B cell (primary cell): ENCODE results near the gene RNF150. TPM values are rescaled to one million over a fixed set of nuclear protein-coding genes. Genes with fewer than 3 reads are reported as not detected.

Experiments
- ATAC-seq: fragments of 200-7000 bp; cut with Tn5 transposase; one replicate; pipeline ENCODE4 v1.10.0; 2021; ENCODE audit warnings: low read depth, mild to moderate bottlenecking, moderate number of reproducible peaks, moderate library complexity
- CTCF ChIA-PET: fragments of 350-600 bp; sonication (Branson Sonifier 250); formaldehyde crosslinking; loops from one replicate; lab custom pipeline; 2021; ENCODE audit warnings: antibody characterized with exemption, inconsistent platforms; lab: Charles Lee
- POLR2A ChIA-PET: fragments of 350-600 bp; sonication (Branson Sonifier 250); formaldehyde crosslinking; loops from one replicate; lab custom pipeline; 2021; ENCODE audit warnings: antibody characterized with exemption; lab: Charles Lee
- DNase-seq: peaks from one replicate; pipeline ENCODE4 v3.0.0; 2013
- H2AFZ ChIP-seq: 2 replicates; pipeline ENCODE4 v1.6.1; 2012; ENCODE audit warnings: mild to moderate bottlenecking, low read depth, low read length; ENCODE audit not compliant: insufficient read depth, poor library complexity, severe bottlenecking
- H3K27ac ChIP-seq, 2 donors: 1 replicate in 1 of 2; 2 replicates in 1 of 2; pipeline ENCODE4 v1.5.1; 2012 to 2013; ENCODE audit warnings: low read length in 2 of 2, mild to moderate bottlenecking in 2 of 2, moderate library complexity in 1 of 2
- H3K27me3 ChIP-seq, 4 experiments: fragments of 200-600 bp in 1 of 4; sonication (generic) in 1 of 4; replicated peaks in 1 of 4; 1 replicate in 2 of 4; 2 replicates in 2 of 4; pipeline versions ENCODE4 v1.6.1 to v1.7.0; 2013 to 2016; ENCODE audit warnings: low read length in 3 of 4, mild to moderate bottlenecking in 2 of 4, mixed read lengths in 1 of 4, moderate library complexity in 1 of 4; ENCODE audit not compliant: insufficient read depth in 4 of 4, control insufficient read depth in 3 of 4; ENCODE audit errors: control extremely low read depth in 1 of 4
- H3K36me3 ChIP-seq, 2 experiments: replicated peaks in 1 of 2; 1 replicate in 1 of 2; 2 replicates in 1 of 2; pipeline versions ENCODE4 v1.6.1 to v1.7.1; 2013; ENCODE audit warnings: low read length in 1 of 2; ENCODE audit not compliant: insufficient read depth in 2 of 2, control insufficient read depth in 1 of 2; ENCODE audit errors: control extremely low read depth in 1 of 2, extremely low read depth in 1 of 2
- H3K4me1 ChIP-seq, 2 donors: fragments of 200-600 bp in 1 of 2; sonication (generic) in 1 of 2; 1 replicate in 1 of 2; 2 replicates in 1 of 2; pipeline versions ENCODE4 v1.5.1 to v1.6.1; 2013 to 2017; ENCODE audit warnings: low read length in 2 of 2; ENCODE audit not compliant: control insufficient read depth in 2 of 2, insufficient read depth in 2 of 2
- H3K4me2 ChIP-seq: replicated peaks from 2 replicates; pipeline ENCODE3; 2012; ENCODE audit warnings: mild to moderate bottlenecking, low read depth, low read length; ENCODE audit not compliant: poor library complexity, severe bottlenecking
- H3K4me3 ChIP-seq, 5 experiments: fragments of 200-600 bp in 1 of 5; sonication (generic) in 1 of 5; 1 replicate in 3 of 5; 2 replicates in 2 of 5; pipeline versions ENCODE4 v1.5.1 to v1.7.0; 2011 to 2016; ENCODE audit warnings: low read length in 4 of 5, mild to moderate bottlenecking in 4 of 5, low read depth in 2 of 5, control low read depth in 1 of 5, moderate library complexity in 1 of 5; ENCODE audit not compliant: insufficient read depth in 1 of 5; ENCODE audit errors: control extremely low read depth in 1 of 5, extremely low read depth in 1 of 5
- H3K79me2 ChIP-seq: fragments of 200-600 bp; sonication (generic); one replicate; pipeline ENCODE4 v1.6.0; 2016; ENCODE audit warnings: low read length; ENCODE audit not compliant: control insufficient read depth, insufficient read depth
- H3K9ac ChIP-seq: fragments of 200-600 bp; sonication (generic); 2 replicates; pipeline ENCODE4 v1.6.1; 2017; ENCODE audit warnings: mild to moderate bottlenecking, low read length, moderate library complexity
- H3K9me3 ChIP-seq, 3 donors: one replicate each; pipeline versions ENCODE4 v1.6.1 to v1.7.1; 2013; ENCODE audit warnings: low read length in 2 of 3; ENCODE audit not compliant: control insufficient read depth in 2 of 3, insufficient read depth in 1 of 3; ENCODE audit errors: control extremely low read depth in 1 of 3
- H4K20me1 ChIP-seq: 2 replicates; pipeline ENCODE4 v1.6.0; 2012; ENCODE audit warnings: mild to moderate bottlenecking, low read length; ENCODE audit not compliant: insufficient read depth, control insufficient read depth, poor library complexity, severe bottlenecking
- H3K27ac Mint-ChIP-seq: one replicate; pipeline ENCODE4 v1.8.0; 2021; ENCODE audit warnings: mixed read lengths
- H3K27me3 Mint-ChIP-seq: one replicate; pipeline ENCODE4 v1.8.0; 2021; ENCODE audit warnings: mixed read lengths
- H3K4me1 Mint-ChIP-seq: one replicate; pipeline ENCODE4 v1.8.0; 2021; ENCODE audit warnings: mixed read lengths
- H3K4me3 Mint-ChIP-seq: one replicate; pipeline ENCODE4 v1.8.0; 2021; ENCODE audit warnings: mixed read lengths
- H3K9me3 Mint-ChIP-seq: one replicate; pipeline ENCODE4 v1.8.0; 2022; ENCODE audit warnings: mixed read lengths; ENCODE audit not compliant: insufficient read depth
- EZH2 ChIP-seq: IDR thresholded peaks from 2 replicates; pipeline ENCODE4 v1.6.1; 2012; ENCODE audit warnings: borderline replicate concordance, low read depth, mild to moderate bottlenecking, moderate library complexity, low read length; ENCODE audit not compliant: insufficient read depth, poor library complexity, severe bottlenecking
- WGBS: methylation state at CpG from one replicate; pipeline ENCODE4 v1.1.5; 2013; ENCODE audit warnings: missing lambda C conversion rate; ENCODE audit not compliant: insufficient coverage; 5-methylcytosine and 5-hydroxymethylcytosine counted together
- intact Hi-C: fragments of 100-400 bp; cut with micrococcal nuclease; formaldehyde crosslinking; loops from one replicate; pipeline ENCODE4 v1.10.0; 2022
- polyA plus RNA-seq: library from polyadenylated mRNA; depleted of rRNA; stranded (reverse); fragments of >200 nt; gene quantifications from 2 replicates; pipeline ENCODE4 v1.2.3, GENCODE V29; 2012
- total RNA-seq, 2 donors: library from RNA; stranded (reverse); fragments of 120-200 nt in 1 of 2; gene quantifications; 1 replicate in 1 of 2; 2 replicates in 1 of 2; pipeline versions ENCODE4 v1.2.3 to v1.2.4, GENCODE V29; 2013 to 2022
- TF ChIP-seq, protein P1 (sequence below): fragments of 200-600 bp; IDR thresholded peaks from one replicate; pipeline ENCODE4 v1.8.0; 2022; ENCODE audit warnings: antibody characterized with exemption, mild to moderate bottlenecking

RNF150 gene
- total and polyA plus RNA-seq, 2 donors (not counting 1 experiment from before 2014, with no cell fraction given) = not detected

DNA sequence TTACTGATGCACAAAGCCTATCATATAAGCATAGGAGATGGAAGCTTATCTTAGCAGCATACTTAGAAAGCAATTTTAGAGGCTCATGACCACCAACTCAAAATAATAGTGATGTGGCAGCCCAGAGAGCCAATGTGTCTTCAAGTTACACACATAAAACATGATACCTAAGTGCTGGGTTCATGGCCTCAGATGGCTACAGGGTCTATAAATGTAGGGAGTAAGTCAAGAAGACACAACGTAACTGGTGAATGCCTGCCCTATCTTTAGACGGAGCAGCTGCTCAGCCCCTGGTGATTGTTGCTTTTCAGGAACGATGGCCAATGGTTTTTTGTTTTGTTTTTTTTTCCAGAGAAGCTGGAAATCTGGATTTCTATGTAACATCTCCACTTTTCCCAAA is 42.8 kb downstream of the RNF150 start:
- peaks cover 0 to 4% (median 0%) of the 10 kb centered on the region in 3 donors for H3K9me3 ChIP-seq
- ATAC-seq (no peak), DNase-seq (no peak)
- no peak for TF ChIP-seq EZH2
- TF ChIP-seq, protein P1, sequence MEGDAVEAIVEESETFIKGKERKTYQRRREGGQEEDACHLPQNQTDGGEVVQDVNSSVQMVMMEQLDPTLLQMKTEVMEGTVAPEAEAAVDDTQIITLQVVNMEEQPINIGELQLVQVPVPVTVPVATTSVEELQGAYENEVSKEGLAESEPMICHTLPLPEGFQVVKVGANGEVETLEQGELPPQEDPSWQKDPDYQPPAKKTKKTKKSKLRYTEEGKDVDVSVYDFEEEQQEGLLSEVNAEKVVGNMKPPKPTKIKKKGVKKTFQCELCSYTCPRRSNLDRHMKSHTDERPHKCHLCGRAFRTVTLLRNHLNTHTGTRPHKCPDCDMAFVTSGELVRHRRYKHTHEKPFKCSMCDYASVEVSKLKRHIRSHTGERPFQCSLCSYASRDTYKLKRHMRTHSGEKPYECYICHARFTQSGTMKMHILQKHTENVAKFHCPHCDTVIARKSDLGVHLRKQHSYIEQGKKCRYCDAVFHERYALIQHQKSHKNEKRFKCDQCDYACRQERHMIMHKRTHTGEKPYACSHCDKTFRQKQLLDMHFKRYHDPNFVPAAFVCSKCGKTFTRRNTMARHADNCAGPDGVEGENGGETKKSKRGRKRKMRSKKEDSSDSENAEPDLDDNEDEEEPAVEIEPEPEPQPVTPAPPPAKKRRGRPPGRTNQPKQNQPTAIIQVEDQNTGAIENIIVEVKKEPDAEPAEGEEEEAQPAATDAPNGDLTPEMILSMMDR = no peak
- H3K27me3 Mint-ChIP-seq = peaks cover 8% of the 10 kb centered on the region
- no peak overlapping the region for H3K4me2 ChIP-seq
- no peaks in the 10 kb centered on the region for H3K4me1 Mint-ChIP-seq
- H3K27ac Mint-ChIP-seq = no peak overlapping the region
- POLR2A ChIA-PET = no interaction called here
- H3K4me3 ChIP-seq = no peak overlapping the region
- H3K36me3 ChIP-seq = no peaks in the 10 kb centered on the region
- H2AFZ ChIP-seq = no peak overlapping the region
- H3K79me2 ChIP-seq = no peaks in the 10 kb centered on the region
- H3K27ac ChIP-seq = no peak overlapping the region
- no peaks in the 10 kb centered on the region for H3K4me1 ChIP-seq
- H3K27me3 ChIP-seq = no peaks in the 10 kb centered on the region
- 41% methylated on average over 2 of the region's 3 CpGs for WGBS
- intact Hi-C loops = no loop called here
- CTCF ChIA-PET = no interaction called here
- no peaks in the 10 kb centered on the region for H4K20me1 ChIP-seq
- H3K9ac ChIP-seq = no peak overlapping the region
- peaks cover 7% of the 10 kb centered on the region for H3K9me3 Mint-ChIP-seq
- H3K4me3 Mint-ChIP-seq = no peak overlapping the region

DNA sequence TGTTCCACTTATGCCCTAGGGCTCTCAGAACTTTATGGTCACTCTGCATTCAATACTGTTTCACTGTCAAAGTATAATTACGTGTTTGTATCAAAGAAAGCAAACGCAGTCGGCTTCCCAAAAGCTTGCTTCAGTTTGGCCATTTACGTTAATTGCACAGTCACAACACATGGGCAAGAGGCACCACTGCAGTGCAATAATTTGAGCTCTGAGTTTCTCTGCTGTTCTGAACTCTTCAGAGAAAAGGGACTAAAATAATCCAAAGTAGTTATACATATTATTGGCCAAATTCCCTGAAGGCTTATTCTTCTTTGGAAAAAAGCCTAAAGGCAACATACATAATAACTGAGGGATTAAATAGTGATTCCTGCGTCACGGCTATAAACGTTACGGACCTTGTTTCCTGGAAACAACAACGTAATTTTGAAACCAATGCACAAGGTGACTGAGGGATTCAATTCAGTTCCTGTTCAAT is 51.3 kb downstream of the RNF150 start:
- intact Hi-C loops = no loop called here
- Histone ChIP-seq H4K20me1 (no peaks in the 10 kb centered on the region), H3K27me3 (no peaks in the 10 kb centered on the region), H3K9ac (no peak overlapping the region), H3K9me3 (no peaks in the 10 kb centered on the region), H3K4me1 (no peaks in the 10 kb centered on the region), H3K4me3 (no peak overlapping the region), H3K36me3 (no peaks in the 10 kb centered on the region), H3K27ac (no peak overlapping the region), H3K79me2 (no peaks in the 10 kb centered on the region), H3K4me2 (no peak overlapping the region), H2AFZ (no peak overlapping the region)
- no peak for TF ChIP-seq EZH2
- TF ChIP-seq, protein P1 = no peak
- DNase-seq (no peak), ATAC-seq (no peak)
- Mint-ChIP-seq H3K27ac (no peak overlapping the region), H3K4me3 (no peak overlapping the region), H3K9me3 (peaks cover 4% of the 10 kb centered on the region), H3K4me1 (no peaks in the 10 kb centered on the region), H3K27me3 (peaks cover 3% of the 10 kb centered on the region)
- 93% methylated on average over 8 of the region's 9 CpGs for WGBS
- CTCF ChIA-PET = no interaction called here
- POLR2A ChIA-PET = no interaction called here
